Calu3 (cell line): ENCODE measurements around the gene HPGDS. TPM values are rescaled to one million over a fixed set of nuclear protein-coding genes. Genes with fewer than 3 reads are reported as not detected.

ENCODE experiments used
- BruUV-seq: library from RNA; stranded (reverse); fragments of 400-500 nt; replicated peaks from 2 replicates; lab custom pipeline; 2021; lab: Mats Ljungman, UMichigan
- CTCF ChIA-PET: fragments of 300-600 bp; sonication (Branson Sonifier 250); formaldehyde crosslinking; loops from one replicate; lab custom pipeline; 2022; ENCODE audit warnings: antibody characterized with exemption; lab: Charles Lee
- DNase-seq: peaks from one replicate; pipeline ENCODE4 v3.0.0; 2022
- H3K27ac Mint-ChIP-seq: one replicate; pipeline ENCODE4 v1.8.0; 2022; ENCODE audit warnings: mixed read lengths; ENCODE audit not compliant: unreplicated experiment
- H3K27me3 Mint-ChIP-seq: one replicate; pipeline ENCODE4 v1.8.0; 2022; ENCODE audit warnings: mixed read lengths; ENCODE audit not compliant: unreplicated experiment
- H3K36me3 Mint-ChIP-seq: one replicate; pipeline ENCODE4 v1.8.0; 2022; ENCODE audit warnings: mild to moderate bottlenecking, moderate library complexity, mixed read lengths; ENCODE audit not compliant: insufficient read depth, unreplicated experiment
- H3K4me1 Mint-ChIP-seq: one replicate; pipeline ENCODE4 v1.8.0; 2022; ENCODE audit warnings: mild to moderate bottlenecking, low read depth, mixed read lengths; ENCODE audit not compliant: unreplicated experiment
- H3K4me3 Mint-ChIP-seq: one replicate; pipeline ENCODE4 v1.8.0; 2022; ENCODE audit warnings: mild to moderate bottlenecking, low read depth, moderate library complexity, mixed read lengths; ENCODE audit not compliant: unreplicated experiment
- H3K9me3 Mint-ChIP-seq: one replicate; pipeline ENCODE4 v1.8.0; 2022; ENCODE audit warnings: low read depth, mixed read lengths; ENCODE audit not compliant: unreplicated experiment
- intact Hi-C: fragments of 100-400 bp; cut with micrococcal nuclease; formaldehyde crosslinking; loops from one replicate; pipeline ENCODE4 v1.10.0; 2022; ENCODE audit not compliant: unreplicated experiment
- total RNA-seq: library from RNA; stranded (reverse); gene quantifications from 2 replicates; pipeline ENCODE4 v1.2.3, GENCODE V29; 2022
- TF ChIP-seq, protein P1 (sequence below): fragments of 200-600 bp; IDR thresholded peaks from one replicate; pipeline ENCODE4 v1.8.0; 2022; ENCODE audit warnings: antibody characterized with exemption; ENCODE audit not compliant: unreplicated experiment

HPGDS gene
- total RNA-seq, 1 experiment from 2014 or later: not detected

GRCh38 chr4:94363136-94363655 lies 20.6 kb upstream of the HPGDS start:
- Mint-ChIP-seq H3K4me1 (peaks cover 22% of the 10 kb centered on the region), H3K4me3 (no peak overlapping the region), H3K36me3 (no peaks in the 10 kb centered on the region), H3K27me3 (no peaks in the 10 kb centered on the region), H3K27ac (peak overlapping the region; percentile 77), H3K9me3 (no peaks in the 10 kb centered on the region)
- BruUV-seq: no TSS peak
- DNase-seq: no peak
- intact Hi-C loops: no loop called here
- CTCF ChIA-PET: no interaction called here
- TF ChIP-seq, protein P1, sequence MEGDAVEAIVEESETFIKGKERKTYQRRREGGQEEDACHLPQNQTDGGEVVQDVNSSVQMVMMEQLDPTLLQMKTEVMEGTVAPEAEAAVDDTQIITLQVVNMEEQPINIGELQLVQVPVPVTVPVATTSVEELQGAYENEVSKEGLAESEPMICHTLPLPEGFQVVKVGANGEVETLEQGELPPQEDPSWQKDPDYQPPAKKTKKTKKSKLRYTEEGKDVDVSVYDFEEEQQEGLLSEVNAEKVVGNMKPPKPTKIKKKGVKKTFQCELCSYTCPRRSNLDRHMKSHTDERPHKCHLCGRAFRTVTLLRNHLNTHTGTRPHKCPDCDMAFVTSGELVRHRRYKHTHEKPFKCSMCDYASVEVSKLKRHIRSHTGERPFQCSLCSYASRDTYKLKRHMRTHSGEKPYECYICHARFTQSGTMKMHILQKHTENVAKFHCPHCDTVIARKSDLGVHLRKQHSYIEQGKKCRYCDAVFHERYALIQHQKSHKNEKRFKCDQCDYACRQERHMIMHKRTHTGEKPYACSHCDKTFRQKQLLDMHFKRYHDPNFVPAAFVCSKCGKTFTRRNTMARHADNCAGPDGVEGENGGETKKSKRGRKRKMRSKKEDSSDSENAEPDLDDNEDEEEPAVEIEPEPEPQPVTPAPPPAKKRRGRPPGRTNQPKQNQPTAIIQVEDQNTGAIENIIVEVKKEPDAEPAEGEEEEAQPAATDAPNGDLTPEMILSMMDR: no peak

DNA sequence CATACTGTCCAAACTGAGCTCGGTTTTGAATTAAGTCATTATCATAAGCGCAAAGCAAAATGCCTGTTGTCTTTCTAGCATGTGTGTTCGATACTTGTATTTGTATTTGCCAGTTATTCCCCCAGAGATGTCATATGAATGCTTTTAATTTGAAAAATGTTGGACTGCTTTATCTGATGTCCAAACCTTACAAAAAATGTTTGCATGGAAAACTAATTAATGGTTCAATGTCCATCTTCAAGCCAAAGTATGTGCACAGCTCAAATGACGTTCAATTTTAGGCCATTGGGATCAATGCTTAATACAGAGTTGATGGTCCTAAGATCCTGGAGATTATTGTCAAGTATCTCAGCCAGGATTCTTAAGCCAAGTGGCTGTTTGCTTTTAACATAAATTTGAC lies 17.2 kb upstream of the HPGDS start:
- no peaks in the 10 kb centered on the region for H3K27me3 Mint-ChIP-seq
- H3K36me3 Mint-ChIP-seq: no peaks in the 10 kb centered on the region
- no peak for DNase-seq
- peaks cover 23% of the 10 kb centered on the region for H3K4me1 Mint-ChIP-seq
- intact Hi-C loops: no loop called here
- no TSS peak for BruUV-seq
- TF ChIP-seq, protein P1: no peak
- no peaks in the 10 kb centered on the region for H3K9me3 Mint-ChIP-seq
- H3K4me3 Mint-ChIP-seq: no peak overlapping the region
- CTCF ChIA-PET: no interaction called here
- no peak overlapping the region for H3K27ac Mint-ChIP-seq

DNA sequence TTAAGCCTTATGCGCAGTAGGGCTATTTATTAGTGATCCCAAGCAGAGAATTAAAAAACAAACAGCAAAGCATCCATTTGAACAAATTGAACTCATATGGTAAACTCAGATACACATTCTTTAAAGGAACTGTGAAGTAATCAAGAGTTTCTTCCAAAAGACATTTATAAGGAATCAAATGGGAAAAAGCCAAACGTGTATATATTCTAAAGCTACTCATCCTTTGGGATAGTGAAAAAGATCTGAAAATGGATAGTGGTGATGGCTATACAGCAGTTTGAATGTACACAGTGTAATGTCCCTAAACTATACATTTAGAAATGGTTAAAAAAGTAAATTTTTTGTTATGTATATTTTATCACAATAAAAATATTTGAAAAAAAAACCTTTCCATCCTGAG lies 16.6 kb upstream of the HPGDS start:
- BruUV-seq: no TSS peak

GRCh38 chr4:94358101-94358500 lies 15.5 kb upstream of the HPGDS start:
- DNase-seq: no peak
- no TSS peak for BruUV-seq
- Mint-ChIP-seq H3K4me1 (peaks cover 23% of the 10 kb centered on the region), H3K27me3 (no peaks in the 10 kb centered on the region), H3K9me3 (no peaks in the 10 kb centered on the region), H3K4me3 (no peak overlapping the region), H3K36me3 (no peaks in the 10 kb centered on the region), H3K27ac (no peak overlapping the region)
- CTCF ChIA-PET: no interaction called here
- intact Hi-C loops: no loop called here
- TF ChIP-seq, protein P1: no peak

More for the DNA sequence above, 16.6 kb upstream of the HPGDS start:
- Mint-ChIP-seq H3K9me3 (no peaks in the 10 kb centered on the region), H3K4me1 (peaks cover 23% of the 10 kb centered on the region), H3K27ac (no peak overlapping the region), H3K27me3 (no peaks in the 10 kb centered on the region), H3K36me3 (no peaks in the 10 kb centered on the region), H3K4me3 (no peak overlapping the region)
- no peak for DNase-seq
- intact Hi-C loops: no loop called here
- TF ChIP-seq, protein P1: no peak
- CTCF ChIA-PET: no interaction called here
